Adrenal gland (tissue), 12 donors: ENCODE measurements around the gene SBK3. TPM values are rescaled to one million over a fixed set of nuclear protein-coding genes. Genes with fewer than 3 reads are reported as not detected.

Experiments
- DNase-seq, 7 donors: peaks; one replicate each; pipeline ENCODE4 v3.0.0-alpha.2; 2019 to 2020
- H3K27ac ChIP-seq, 5 donors: fragments of 200-600 bp; sonication (generic) in 4 of 5; 1 replicate in 3 of 5; 2 replicates in 2 of 5; pipeline versions ENCODE4 v1.5.1 to v1.8.0; 2016 to 2020; ENCODE audit warnings: mild to moderate bottlenecking in 1 of 5
- H3K27me3 ChIP-seq: fragments of 200-600 bp; 2 replicates; pipeline ENCODE4 v1.8.0; 2021
- H3K36me3 ChIP-seq, 2 donors: fragments of 200-600 bp; replicated peaks in 1 of 2; 1 replicate in 1 of 2; 2 replicates in 1 of 2; pipeline versions ENCODE4 v1.5.1 to v1.8.0; 2018 to 2022
- H3K4me1 ChIP-seq, 2 donors: fragments of 200-600 bp; replicated peaks in 1 of 2; 1 replicate in 1 of 2; 2 replicates in 1 of 2; pipeline versions ENCODE4 v1.5.1 to v1.8.0; 2018 to 2021
- H3K4me3 ChIP-seq, 4 donors: fragments of 200-600 bp; sonication (generic) in 3 of 4; one replicate each; pipeline ENCODE4 v1.5.1; 2016 to 2018
- H3K9me3 ChIP-seq, 3 donors: fragments of 200-600 bp; sonication (generic) in 1 of 3; replicated peaks in 1 of 3; 1 replicate in 2 of 3; 2 replicates in 1 of 3; pipeline versions ENCODE4 v1.5.1 to v1.8.0; 2016 to 2021
- POLR2A ChIP-seq, 2 donors: fragments of 450-650 bp; IDR thresholded peaks; one replicate each; pipeline ENCODE4 v1.6.1; 2017; ENCODE audit warnings: antibody characterized with exemption in 2 of 2, mild to moderate bottlenecking in 2 of 2, moderate library complexity in 1 of 2
- WGBS, 4 donors: extraction: QIAGEN DNeasy Blood & Tissue Kit in 2 of 4; methylation state at CpG; one replicate each; pipeline versions ENCODE4 v1.1.5 to v1.1.7; 2013 to 2017; 5-methylcytosine and 5-hydroxymethylcytosine counted together
- intact Hi-C, 2 donors: fragments of 100-400 bp; cut with DNase I; formaldehyde crosslinking; loops; one replicate each; pipeline versions ENCODE4 v1.14.1 to v1.15.0; 2022 to 2023
- polyA plus RNA-seq, 3 donors: library from polyadenylated mRNA; stranded (reverse); fragments of 200-250 nt in 2 of 3; fragments of 350-450 nt in 1 of 3; fragmentation: Illumina TruSeq in 1 of 3; extraction: RNeasy Lipid Tissue Mini Kit (QIAGEN cat#74804) in 1 of 3; gene quantifications; one replicate each; pipeline ENCODE4 v1.2.3, GENCODE V29; 2013 to 2014
- total RNA-seq, 9 donors: library from RNA; depleted of rRNA in 4 of 9; stranded (reverse); fragments of >200 nt in 4 of 9; fragments of 120-200 nt in 1 of 9; fragmentation: NEBNext Ultra II Directional in 1 of 9; extraction: Animal tissue kit (Norgen Biotek cat#: 25700) in 1 of 9; gene quantifications; one replicate each; pipeline versions ENCODE4 v1.1.0 to v1.2.4, GENCODE V29; 2013 to 2023
- TF ChIP-seq, protein P1 (sequence below), 6 experiments: fragments of 450-650 bp in 4 of 6; fragments of 200-600 bp in 2 of 6; sonication (generic) in 1 of 6; IDR thresholded peaks; 1 replicate in 5 of 6; 2 replicates in 1 of 6; pipeline versions ENCODE4 v1.5.1 to v1.8.0; 2016 to 2021; ENCODE audit warnings: antibody characterized with exemption in 6 of 6, mild to moderate bottlenecking in 2 of 6, moderate library complexity in 1 of 6
- donor health status: healthy with polysubstance abuse.
- donor health status: Bipolar disorder and iron deficiency.
- donor health status: DM: yes; HTN: yes; CAD: no.
- donor health status: DM: no; HTN: no; CAD: no.
- donor health status: DM: no; HTN: no; CAD: no.
- donor health status: DM: yes; HTN: yes; CAD: no.

The SBK3 gene
- total and polyA plus RNA-seq, 12 donors: 0.10 to 0.68 (median 0.18) TPM; not detected in 9

DNA sequence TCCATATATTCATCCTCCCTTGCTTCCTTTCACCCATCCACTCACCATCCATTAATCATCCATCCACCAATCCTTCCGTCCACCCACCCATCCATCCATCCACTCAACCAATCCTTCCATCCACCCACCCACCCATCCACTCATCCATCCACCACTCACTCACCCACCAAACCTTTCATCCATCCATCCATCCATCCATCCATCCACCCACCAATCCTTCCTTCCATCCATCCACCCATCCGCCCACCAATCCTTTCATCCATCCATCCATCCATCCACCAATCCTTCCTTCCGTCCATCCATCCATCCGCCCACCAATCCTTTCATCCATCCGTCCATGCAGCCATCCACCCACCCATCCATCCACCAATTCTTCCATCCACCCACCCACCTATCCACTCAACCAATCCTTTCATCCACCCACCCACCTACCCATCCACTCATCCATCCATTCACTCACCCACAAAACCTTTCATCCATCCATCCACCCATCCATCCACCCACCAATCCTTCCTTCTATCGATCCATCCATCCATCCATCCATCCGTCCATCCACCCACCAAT lies 3.0 kb downstream of the SBK3 start:
- Histone ChIP-seq H3K27me3 (peaks cover 7% of the 10 kb centered on the region), H3K9me3 (no peaks in the 10 kb centered on the region), H3K27ac (no peak overlapping the region), H3K4me3 (no peak overlapping the region), H3K4me1 (peaks cover 0 to 4% of the 10 kb centered on the region in 2 donors), H3K36me3 (no peaks in the 10 kb centered on the region)
- no peak for TF ChIP-seq POLR2A (IDR thresholded peaks at IDR 0.05)
- TF ChIP-seq, protein P1, sequence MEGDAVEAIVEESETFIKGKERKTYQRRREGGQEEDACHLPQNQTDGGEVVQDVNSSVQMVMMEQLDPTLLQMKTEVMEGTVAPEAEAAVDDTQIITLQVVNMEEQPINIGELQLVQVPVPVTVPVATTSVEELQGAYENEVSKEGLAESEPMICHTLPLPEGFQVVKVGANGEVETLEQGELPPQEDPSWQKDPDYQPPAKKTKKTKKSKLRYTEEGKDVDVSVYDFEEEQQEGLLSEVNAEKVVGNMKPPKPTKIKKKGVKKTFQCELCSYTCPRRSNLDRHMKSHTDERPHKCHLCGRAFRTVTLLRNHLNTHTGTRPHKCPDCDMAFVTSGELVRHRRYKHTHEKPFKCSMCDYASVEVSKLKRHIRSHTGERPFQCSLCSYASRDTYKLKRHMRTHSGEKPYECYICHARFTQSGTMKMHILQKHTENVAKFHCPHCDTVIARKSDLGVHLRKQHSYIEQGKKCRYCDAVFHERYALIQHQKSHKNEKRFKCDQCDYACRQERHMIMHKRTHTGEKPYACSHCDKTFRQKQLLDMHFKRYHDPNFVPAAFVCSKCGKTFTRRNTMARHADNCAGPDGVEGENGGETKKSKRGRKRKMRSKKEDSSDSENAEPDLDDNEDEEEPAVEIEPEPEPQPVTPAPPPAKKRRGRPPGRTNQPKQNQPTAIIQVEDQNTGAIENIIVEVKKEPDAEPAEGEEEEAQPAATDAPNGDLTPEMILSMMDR (IDR thresholded peaks at IDR 0.05): no peak
- 75 to 84% (median 83%) methylated on average over 7 of the region's 7 CpGs for WGBS, 4 donors
- intact Hi-C loops: no loop called here
- no peak for DNase-seq

DNA sequence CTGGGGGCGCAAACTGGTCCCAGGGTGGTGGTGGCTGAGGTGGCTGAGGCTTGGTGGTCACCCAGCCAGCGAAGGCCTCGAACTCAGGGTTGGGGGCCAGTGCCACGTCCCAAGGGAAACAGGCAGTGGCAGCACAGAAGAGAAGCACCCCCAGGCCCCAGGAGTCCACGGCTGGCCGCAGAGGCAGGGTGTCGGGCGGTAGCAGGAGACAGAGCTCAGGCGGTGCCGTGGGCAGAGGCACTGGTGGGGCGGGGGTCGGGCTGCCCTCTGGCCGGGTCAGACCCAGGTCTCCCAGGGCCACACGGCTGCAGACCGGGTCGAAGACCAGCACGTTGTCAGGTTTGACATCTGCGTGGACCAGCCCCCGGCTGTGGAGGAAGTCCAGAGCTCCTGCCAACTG lies 4.3 kb downstream of the SBK3 start:
- no peaks in the 10 kb centered on the region for H3K36me3 ChIP-seq
- H3K4me3 ChIP-seq: no peak overlapping the region
- H3K9me3 ChIP-seq: no peaks in the 10 kb centered on the region
- DNase-seq: no peak
- peaks cover 7% of the 10 kb centered on the region for H3K27me3 ChIP-seq
- TF ChIP-seq, protein P1 (IDR thresholded peaks at IDR 0.05): no peak
- no peak for TF ChIP-seq POLR2A (IDR thresholded peaks at IDR 0.05)
- WGBS, 4 donors: 69 to 100% (median 75%) methylated on average over 1 to 19 of the region's 19 CpGs
- H3K27ac ChIP-seq: no peak overlapping the region
- H3K4me1 ChIP-seq: no peaks in the 10 kb centered on the region
- intact Hi-C loops: no loop called here

DNA sequence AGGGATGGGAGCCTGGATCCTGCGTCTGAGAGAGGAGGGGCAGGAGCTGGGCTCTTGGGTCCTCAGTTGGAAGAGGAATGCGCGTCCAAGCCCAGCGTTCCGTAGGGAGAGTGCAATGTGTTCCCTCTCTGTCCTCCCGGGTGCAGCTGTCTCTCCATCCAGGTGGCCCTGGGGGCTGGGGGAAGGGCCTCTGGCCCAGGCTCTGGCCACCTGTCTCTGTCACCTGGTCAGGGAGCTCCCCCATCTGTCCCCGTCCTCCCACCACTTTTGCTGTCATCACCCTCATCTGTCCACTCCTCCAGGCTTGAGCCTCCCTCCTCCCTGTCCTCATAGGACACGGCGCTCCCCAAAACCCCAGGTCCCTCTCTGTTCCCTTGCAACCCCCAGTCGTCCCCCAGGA lies 4.7 kb downstream of the SBK3 start:
- no peak overlapping the region for H3K4me3 ChIP-seq
- no peak for TF ChIP-seq POLR2A (IDR thresholded peaks at IDR 0.05)
- TF ChIP-seq, protein P1 (IDR thresholded peaks at IDR 0.05): no peak
- 42 to 50% (median 47%) methylated on average over 10 of the region's 10 CpGs for WGBS, 4 donors
- intact Hi-C loops: no loop called here
- no peak for DNase-seq
- H3K36me3 ChIP-seq: no peaks in the 10 kb centered on the region
- no peaks in the 10 kb centered on the region for H3K4me1 ChIP-seq
- H3K27me3 ChIP-seq: peaks cover 7% of the 10 kb centered on the region
- no peaks in the 10 kb centered on the region for H3K9me3 ChIP-seq
- no peak overlapping the region for H3K27ac ChIP-seq

DNA sequence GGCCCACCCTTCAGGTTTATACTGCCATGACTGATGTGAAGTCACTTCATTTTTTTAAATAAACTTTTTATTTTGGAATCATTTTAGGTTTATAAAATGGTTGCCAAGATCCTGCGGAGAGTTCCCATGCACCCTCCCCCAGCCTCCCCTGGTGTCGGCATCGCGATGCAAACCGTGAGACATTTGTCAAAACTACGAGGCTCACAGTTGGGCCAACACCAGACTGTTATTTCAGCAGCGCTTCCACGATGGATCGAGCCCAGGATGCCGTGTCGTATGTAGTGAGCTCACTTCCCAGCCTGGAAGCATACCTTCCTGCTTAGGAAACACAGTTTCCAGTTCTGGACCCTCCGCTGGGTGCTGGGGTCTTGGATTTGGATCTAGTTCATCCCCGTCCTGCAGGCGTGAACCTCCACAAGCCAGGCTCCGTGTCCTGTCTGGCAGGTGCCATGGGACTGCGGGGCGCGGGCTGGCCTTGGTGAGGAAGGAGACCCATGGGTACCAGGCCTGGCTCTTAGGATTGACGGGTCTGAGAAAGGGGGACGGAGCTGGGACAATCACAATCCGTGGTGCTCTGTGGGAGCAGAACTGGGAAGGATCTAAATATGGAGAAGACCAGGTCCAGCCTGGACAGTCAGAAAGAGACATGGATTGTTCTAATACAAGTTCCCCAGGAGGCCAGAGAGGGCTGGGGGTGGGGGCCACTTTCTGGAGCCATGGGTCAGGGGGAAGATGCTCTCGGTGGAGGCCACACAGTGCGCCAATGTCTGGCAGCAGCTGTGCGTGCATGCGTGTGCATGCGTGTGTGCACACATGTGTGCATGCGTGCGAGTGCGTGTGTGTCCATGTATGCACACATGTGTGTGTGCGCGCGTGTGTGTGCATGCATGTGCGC lies 6.0 kb downstream of the SBK3 start:
- TF ChIP-seq, protein P1 (IDR thresholded peaks at IDR 0.05): no peak
- TF ChIP-seq POLR2A (IDR thresholded peaks at IDR 0.05): no peak
- DNase-seq: no peak
- intact Hi-C loops: loop anchor here in 1 of 2 donors (5.0 kb wide), 1 partner anchor 33 kb away; no protein-coding TSS in a partner anchor
- Histone ChIP-seq H3K27me3 (peaks cover 7% of the 10 kb centered on the region), H3K4me3 (no peak overlapping the region), H3K36me3 (no peaks in the 10 kb centered on the region), H3K27ac (no peak overlapping the region), H3K9me3 (no peaks in the 10 kb centered on the region), H3K4me1 (no peaks in the 10 kb centered on the region)
- 71 to 84% (median 79%) methylated on average over 33 of the region's 33 CpGs for WGBS, 4 donors
